NCI-H2196 (cell line): ENCODE data around the gene NEU2.

Source experiments
- DNase-seq: peaks from one replicate; lab custom pipeline; 2025; ENCODE audit not compliant: unreplicated experiment; lab: John Stamatoyannopoulos, UW

Gene NEU2

DNA sequence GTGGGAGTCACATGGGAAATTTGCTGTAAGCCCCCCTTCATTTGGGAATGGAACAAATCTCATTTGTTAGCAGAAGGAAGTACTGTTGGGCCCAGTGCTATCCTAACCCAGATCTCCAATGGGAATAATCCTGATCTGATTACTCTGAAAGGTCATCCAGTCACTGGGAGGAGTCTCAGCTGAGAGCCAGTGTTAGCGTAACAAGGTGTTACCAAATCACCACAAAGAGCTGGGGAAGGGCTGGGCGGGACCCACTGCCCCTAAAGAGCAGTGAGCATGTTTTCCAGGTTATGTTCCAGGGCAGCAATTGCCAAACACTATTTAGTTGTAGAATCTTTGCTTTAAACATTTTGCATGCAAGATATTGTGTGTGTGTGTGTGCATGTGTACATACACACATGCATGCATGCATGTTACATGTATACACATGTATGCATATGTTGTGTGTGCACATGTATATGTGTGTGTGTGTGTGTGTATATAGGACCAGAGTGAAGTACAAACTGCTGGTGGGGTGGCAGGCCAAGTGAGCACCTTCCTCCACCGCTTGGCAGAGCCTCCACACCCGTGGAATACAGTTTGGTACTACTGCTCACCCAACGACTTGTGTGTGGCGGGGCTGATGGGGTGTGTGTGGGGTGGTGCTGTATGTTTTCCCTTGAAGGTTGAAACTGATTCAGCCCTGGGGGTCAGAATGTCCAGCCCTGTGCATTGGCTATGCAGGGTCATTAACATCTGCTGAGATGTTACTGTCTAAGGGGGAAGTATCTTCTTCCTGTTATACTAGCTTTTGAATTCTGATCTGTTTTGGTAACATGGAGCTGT, 42.9 kb downstream of the NEU2 start:
- DNase-seq, result no peak

DNA sequence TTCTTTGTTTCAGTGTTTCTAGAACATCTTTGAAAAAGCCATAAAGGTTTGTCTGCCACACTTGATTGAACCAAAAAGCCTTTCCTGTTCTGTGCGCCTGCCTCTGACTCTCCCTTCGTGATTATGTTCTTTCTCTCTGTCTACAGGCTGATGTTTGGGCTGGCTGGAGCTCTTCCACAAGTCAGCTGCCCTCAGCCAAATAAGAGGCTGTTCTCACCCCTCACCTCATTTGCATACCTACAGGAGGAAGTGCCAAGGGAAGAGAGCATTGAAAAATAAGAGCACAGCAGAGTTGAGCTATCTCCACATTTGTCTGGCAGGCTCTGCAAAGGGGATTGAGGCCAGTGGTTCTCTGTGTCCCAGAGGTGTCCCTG, 43.5 kb downstream of the NEU2 start:
- DNase-seq, result peak; percentile 19

DNA sequence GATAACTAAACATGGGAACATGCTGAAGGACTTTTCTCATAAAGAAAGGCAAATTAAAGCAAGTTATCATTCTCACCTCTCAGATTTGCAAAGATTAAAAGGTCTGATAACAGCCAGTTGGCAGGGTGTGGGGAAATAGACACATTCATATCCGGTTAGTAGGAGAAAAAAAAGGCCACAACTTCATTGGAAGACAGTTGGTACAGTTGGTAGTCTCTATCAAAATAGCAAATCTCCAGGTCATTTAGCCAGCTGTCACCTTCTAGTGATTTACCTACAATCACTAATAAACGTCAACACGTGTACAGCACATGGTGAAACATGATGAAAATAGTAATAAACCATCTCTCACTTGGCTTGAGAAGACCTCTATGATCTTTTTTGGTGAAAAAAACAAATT, 44.3 kb downstream of the NEU2 start:
- DNase-seq, result no peak

DNA sequence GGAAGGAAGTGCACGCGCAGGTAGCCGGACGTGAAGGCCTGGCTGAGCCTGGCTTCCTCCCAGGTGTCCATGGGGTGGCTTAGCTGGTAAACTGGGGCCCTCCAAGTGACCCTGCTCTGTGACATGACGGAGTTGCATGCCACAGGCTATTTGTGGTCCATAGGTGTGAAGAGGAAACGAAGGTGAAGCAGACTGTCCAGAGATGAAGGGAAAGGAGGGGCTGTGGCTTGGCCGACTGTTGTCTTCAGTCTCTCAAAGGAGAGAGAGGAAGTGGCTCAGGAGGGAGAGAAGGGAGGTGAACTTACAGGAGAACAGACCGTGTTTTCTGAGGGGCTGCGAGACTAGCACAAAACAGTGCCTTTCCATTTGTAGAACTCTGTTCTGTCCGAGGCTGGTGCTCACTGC, 47.0 kb downstream of the NEU2 start:
- no peak for DNase-seq

DNA sequence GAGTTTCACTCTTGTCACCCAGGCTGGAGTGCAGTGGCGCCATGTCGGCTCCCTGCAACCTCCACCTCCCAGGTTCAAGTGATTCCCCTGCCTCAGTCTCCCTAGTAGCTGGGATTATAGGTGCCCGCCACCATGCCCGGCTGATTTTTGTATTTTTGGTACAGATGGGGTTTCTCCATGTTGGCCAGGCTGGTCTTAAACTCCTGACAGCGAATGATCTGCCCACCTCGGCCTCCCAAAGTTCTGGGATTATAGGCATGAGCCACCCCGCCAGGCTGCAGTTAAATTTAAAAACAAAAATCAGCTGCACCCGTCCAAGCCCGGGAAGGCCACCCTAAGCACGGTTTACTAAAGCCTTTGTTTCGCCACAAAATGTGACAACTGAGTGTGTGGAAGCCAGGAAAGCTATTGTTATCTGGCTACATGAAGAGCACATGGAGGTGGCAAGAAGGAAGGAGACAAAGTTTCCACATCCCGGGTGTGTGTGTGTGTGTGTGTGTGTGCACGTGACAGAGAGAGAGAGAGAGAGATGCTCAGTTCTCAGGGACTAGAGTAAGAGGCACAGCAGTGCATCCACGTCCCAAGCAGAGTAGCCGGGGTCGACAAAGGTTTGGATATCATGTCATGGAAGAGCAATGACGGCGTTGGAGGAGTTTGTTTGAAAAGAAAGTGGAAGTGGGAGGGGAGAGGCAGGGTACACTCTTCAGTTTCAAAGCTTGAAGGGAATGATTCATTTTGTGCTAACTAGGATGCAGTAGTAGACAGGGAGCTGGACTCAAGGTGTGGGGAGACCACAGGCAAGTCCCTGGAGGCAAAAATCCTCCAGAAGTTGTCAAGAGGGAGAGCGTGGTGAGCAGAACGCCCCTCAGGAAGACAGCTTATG, 47.7 kb downstream of the NEU2 start:
- no peak for DNase-seq

DNA sequence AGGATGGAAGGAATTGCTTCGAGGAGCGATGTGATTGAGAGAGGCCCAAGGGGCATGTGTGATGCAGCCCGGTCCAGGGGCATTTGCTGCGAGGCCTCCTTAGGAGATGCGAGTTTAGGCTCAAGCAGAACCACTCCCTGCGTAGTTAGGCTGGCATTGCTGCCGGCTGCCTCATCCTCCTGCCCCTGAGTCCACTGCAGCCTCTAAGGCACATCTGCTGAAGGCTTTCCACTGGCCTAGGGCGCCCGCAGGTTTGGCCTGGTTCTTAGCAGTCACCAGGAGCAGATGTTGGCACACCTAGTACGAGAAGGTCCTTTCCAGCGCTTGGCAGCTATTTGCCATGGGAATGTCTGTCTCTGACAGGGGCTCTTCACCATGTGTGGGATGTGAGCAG, 48.4 kb downstream of the NEU2 start:
- DNase-seq, result no peak

DNA sequence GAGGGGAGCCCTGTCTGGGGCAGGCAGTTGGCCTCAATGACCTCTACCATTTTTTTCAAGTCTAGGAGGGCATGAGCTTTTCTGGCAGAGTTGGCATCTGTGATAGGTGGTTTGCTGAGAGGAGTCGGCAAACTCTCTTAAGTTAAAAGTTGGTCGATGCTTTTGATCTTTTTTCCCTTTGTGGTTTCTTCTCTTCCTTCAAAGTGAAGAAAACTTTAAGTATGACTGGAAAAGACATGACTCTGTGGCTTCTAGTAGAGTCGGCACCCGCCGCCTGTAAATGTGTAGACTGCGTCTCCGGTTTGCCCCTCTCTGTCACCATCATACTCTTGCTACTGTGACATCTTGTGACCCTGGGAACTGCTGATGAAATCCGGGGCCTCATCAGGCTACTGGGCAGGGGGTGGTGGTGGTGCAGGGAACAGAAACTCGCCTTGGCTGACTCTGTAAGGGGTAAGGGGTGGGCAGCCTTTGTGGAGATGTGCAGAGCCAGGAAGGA, 48.8 kb downstream of the NEU2 start:
- DNase-seq, result no peak

DNA sequence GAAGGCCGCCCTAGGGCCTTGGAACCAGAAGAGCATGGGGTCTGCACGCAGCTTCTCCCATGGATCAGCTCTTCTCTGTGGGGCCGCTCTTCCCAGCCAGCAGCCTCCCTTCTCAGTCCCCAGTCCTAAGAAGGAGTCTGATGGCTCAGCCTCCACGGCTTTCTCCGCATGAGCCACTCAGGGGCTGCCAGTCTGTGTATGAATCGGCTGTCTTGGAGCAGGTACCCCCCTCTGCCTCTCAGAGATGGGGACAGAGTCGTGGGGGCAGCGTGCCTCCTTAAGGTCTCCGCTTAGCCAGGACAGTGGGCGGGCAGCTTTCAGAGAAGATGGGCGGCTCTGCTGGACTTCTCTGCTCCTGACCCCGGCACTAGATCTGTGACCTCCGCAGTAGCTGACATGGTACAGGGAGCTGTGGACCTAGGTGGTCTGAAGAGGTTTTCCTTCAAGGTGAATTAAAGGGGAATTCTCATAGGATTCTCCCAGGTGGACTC, 49.3 kb downstream of the NEU2 start:
- DNase-seq, result no peak

DNA sequence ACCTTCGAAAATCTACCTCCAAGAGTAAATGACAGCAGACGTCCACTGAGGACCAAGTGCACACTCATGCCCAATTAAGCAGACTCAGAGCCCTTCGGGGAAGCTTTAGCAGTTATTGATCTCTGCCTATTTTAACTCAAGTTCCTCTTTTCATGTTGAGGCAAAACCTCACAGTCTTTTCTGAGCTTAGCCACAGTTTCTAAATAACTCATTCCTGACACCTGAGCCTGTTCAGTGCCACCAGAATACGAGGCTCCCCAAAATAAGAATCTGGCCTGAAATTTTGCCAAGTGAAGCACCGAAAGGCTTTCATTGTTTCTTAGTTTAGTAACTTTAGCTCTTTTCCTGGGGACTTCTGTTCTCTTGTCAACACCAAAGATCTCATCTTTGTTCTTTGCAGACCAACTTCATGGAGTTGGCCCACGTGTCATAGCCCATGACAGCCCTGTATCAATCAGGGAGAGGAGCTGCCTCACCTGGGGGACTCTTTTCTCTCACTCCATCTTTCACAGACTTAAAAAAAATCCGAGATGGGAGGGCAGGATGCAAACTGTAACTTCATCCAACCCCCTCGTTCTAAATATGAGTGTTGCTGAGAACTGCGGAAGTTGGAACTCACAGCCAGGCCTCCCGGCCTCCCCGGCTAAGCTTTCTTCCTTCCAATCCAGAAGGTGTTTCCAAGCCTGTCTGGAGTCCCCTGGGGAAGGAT, 49.9 kb downstream of the NEU2 start:
- DNase-seq, result no peak

DNA sequence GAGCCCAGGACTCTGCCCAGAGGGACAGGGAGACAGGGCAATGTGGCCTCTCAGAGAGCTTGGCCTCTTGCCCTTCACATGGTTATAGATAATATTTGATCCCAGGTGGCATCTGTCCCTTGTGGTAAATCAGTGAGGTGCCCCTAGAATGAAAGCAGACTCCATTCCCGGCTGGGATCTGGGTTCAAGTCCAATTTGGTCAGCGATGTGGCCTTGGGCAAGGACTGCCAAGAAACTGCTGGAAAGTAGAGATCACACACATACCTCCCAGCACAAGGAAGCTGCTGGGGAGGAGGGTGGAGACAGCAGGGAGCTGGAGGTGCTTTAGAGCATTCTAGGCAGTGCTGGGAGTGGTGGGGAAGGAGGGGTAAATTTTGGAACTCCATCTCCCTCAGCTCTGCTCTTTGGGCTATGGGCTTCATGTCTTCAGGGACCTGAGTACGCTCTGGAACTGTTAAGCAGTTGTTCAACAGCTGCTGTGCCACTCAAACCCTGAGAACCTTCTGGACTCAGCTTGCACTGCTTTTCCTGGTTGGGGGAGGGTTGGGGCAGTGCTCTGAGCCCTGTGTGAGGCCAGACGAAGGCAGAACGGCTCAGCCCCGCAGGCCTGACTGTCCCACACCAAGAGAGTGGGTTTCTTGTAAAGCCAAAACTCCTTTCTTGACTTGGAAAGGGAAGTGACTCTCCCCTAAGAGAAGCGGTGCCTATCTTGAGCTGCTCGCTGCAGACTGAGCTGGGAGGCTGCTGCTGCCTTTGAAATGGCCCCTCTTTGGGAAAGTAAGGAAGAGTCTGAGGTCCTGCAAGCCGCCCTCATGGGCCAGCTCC, 50.7 kb downstream of the NEU2 start:
- DNase-seq, result no peak

DNA sequence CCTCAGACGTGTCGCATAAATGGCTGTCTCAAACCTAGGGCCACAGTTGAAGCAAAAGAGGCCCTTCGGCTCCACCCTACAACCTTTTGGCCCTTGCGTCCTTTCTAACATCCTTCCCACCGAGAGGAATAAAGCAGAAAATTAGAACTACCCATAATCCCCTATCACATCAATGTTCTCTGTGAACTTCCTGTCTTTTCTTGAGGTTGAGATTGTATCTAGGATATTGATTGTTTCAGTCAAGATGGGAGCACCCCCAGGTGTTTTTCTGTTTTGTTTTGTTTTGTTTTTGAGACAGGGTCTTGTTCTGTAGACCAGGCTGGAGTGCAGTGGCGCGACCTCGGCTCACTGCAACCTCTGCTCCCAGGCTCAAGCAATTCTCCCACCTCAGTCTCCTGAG, 51.3 kb downstream of the NEU2 start:
- no peak for DNase-seq

DNA sequence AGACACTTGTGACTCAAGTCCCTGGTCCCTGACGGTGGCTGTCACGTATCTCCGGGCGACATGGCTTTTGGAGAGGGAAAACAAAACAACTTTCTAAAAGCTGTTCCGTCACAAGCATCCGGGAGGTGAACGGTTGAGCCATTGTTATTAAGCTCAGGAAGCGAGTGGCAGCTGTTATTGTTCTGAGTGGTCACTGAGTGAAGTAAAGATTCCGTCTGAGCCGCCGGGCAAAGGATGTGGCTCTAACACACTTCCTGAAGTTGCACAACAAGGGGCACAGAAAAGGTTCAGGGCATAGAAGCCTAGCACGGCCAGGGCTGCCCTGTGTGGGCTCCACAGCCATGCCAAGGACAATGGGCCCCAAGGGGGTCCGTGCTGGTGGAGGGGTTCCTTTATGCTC, 52.0 kb downstream of the NEU2 start:
- no peak for DNase-seq
